Neural crest cell (in vitro differentiated cells): ENCODE results near the gene SIRPG. TPM values are rescaled to one million over a fixed set of nuclear protein-coding genes. Genes with fewer than 3 reads are reported as not detected.

ENCODE experiments used
- DNase-seq: peaks from one replicate; pipeline ENCODE4 v3.0.0; 2021; ENCODE audit warnings: low read depth, mixed read lengths, low spot score
- H3K27ac Mint-ChIP-seq: one replicate; pipeline ENCODE4 v1.8.0; 2021; ENCODE audit warnings: mild to moderate bottlenecking, mixed read lengths; ENCODE audit not compliant: unreplicated experiment
- H3K27me3 Mint-ChIP-seq: 2 replicates; pipeline ENCODE4 v1.8.0; 2021; ENCODE audit warnings: low read depth, mild to moderate bottlenecking, mixed read lengths
- H3K36me3 Mint-ChIP-seq: 2 replicates; pipeline ENCODE4 v1.8.0; 2021; ENCODE audit warnings: low read depth, mild to moderate bottlenecking, mixed read lengths
- H3K4me1 Mint-ChIP-seq: 2 replicates; pipeline ENCODE4 v1.8.0; 2021; ENCODE audit warnings: mixed read lengths
- H3K4me3 Mint-ChIP-seq: one replicate; pipeline ENCODE4 v1.8.0; 2021; ENCODE audit warnings: mild to moderate bottlenecking, mixed read lengths
- H3K9me3 Mint-ChIP-seq: 2 replicates; pipeline ENCODE4 v1.8.0; 2021; ENCODE audit warnings: mixed read lengths
- total RNA-seq: library from RNA; stranded (reverse); gene quantifications from 2 replicates; pipeline ENCODE4 v1.2.1, GENCODE V29; 2021
- TF ChIP-seq, protein P1 (sequence below): fragments of 200-600 bp; sonication (generic); conservative IDR thresholded peaks from 2 replicates; pipeline ENCODE4 v1.5.0; 2021; ENCODE audit warnings: antibody characterized with exemption, mild to moderate bottlenecking

The SIRPG gene
- total RNA-seq, 1 donor from 2014 or later, result not detected

DNA sequence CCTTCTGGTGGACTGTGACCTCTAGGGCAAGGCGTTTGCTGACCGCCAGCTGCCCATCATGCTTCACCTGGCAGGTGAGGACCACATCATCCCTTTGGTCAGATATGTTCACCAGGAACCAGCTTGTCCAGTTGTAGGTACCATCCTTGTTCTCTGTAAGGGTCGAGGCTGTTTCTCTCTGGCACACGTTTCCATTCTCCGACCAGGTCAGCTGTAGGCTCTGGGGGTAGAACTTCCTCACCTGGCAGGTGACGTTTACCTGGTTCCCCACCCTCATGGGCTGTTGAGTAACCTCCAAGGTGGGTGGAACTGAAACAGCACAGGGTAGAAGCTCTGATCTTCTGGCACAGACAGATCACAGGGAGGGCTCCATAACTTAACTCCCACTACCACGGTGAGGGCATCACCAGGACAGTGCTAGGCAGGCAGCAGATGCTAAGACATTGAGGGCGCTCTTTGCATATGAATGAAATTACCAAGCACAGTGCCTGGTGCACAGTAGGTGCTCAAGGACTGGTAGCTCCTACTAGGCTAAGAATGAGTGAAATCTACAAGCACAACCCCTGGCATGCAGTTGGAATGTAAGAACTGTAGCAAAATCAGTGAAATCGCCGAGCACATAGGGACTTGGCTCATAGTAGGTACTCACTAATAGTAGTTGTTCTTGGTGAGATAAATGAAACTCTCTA lies 22.1 kb downstream of the SIRPG start:
- peaks cover 2% of the 10 kb centered on the region for H3K9me3 Mint-ChIP-seq
- H3K27ac Mint-ChIP-seq, result no peak overlapping the region
- no peaks in the 10 kb centered on the region for H3K36me3 Mint-ChIP-seq
- TF ChIP-seq, protein P1, sequence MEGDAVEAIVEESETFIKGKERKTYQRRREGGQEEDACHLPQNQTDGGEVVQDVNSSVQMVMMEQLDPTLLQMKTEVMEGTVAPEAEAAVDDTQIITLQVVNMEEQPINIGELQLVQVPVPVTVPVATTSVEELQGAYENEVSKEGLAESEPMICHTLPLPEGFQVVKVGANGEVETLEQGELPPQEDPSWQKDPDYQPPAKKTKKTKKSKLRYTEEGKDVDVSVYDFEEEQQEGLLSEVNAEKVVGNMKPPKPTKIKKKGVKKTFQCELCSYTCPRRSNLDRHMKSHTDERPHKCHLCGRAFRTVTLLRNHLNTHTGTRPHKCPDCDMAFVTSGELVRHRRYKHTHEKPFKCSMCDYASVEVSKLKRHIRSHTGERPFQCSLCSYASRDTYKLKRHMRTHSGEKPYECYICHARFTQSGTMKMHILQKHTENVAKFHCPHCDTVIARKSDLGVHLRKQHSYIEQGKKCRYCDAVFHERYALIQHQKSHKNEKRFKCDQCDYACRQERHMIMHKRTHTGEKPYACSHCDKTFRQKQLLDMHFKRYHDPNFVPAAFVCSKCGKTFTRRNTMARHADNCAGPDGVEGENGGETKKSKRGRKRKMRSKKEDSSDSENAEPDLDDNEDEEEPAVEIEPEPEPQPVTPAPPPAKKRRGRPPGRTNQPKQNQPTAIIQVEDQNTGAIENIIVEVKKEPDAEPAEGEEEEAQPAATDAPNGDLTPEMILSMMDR, result no peak
- no peaks in the 10 kb centered on the region for H3K4me1 Mint-ChIP-seq
- DNase-seq, result no peak
- H3K4me3 Mint-ChIP-seq, result no peak overlapping the region
- H3K27me3 Mint-ChIP-seq, result peaks cover 21% of the 10 kb centered on the region

DNA sequence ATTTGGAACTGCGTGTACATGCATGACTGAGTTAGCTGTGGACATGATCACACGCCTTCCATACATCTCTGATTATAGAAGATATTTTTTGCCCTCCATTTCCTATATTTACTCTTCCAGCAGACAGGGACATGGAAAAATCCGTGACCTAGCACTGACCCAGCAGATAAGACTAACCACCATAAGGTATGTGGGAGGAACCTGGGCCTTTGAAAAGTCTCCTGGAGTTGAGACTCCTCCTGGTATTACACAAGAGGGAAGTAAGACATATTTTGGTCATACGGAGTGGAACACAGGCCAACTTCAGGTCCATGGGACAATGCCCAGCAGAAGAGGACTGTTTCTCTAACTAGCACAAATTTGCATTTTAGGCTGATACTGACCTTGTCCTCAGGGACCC lies 24.0 kb downstream of the SIRPG start:
- peaks cover 2% of the 10 kb centered on the region for H3K9me3 Mint-ChIP-seq
- no peaks in the 10 kb centered on the region for H3K4me1 Mint-ChIP-seq
- DNase-seq, result no peak
- peaks cover 17% of the 10 kb centered on the region for H3K27me3 Mint-ChIP-seq
- TF ChIP-seq, protein P1, result no peak
- no peak overlapping the region for H3K27ac Mint-ChIP-seq
- H3K36me3 Mint-ChIP-seq, result no peaks in the 10 kb centered on the region
- H3K4me3 Mint-ChIP-seq, result no peak overlapping the region

GRCh38 chr20:1632178-1632577 lies 25.4 kb downstream of the SIRPG start:
- Mint-ChIP-seq H3K4me3 (no peak overlapping the region), H3K9me3 (peaks cover 2% of the 10 kb centered on the region), H3K27me3 (peaks cover 24% of the 10 kb centered on the region), H3K36me3 (no peaks in the 10 kb centered on the region), H3K27ac (no peak overlapping the region), H3K4me1 (no peaks in the 10 kb centered on the region)
- TF ChIP-seq, protein P1, result no peak
- DNase-seq, result no peak

GRCh38 chr20:1631309-1632151 lies 26.0 kb downstream of the SIRPG start:
- H3K4me3 Mint-ChIP-seq, result no peak overlapping the region
- H3K27ac Mint-ChIP-seq, result no peak overlapping the region
- H3K27me3 Mint-ChIP-seq, result peaks cover 22% of the 10 kb centered on the region
- no peak for DNase-seq
- H3K36me3 Mint-ChIP-seq, result no peaks in the 10 kb centered on the region
- H3K9me3 Mint-ChIP-seq, result peaks cover 2% of the 10 kb centered on the region
- TF ChIP-seq, protein P1, result no peak
- H3K4me1 Mint-ChIP-seq, result no peaks in the 10 kb centered on the region

GRCh38 chr20:1630186-1630585 lies 27.4 kb downstream of the SIRPG start:
- TF ChIP-seq, protein P1, result no peak
- no peaks in the 10 kb centered on the region for H3K36me3 Mint-ChIP-seq
- no peak overlapping the region for H3K4me3 Mint-ChIP-seq
- no peak overlapping the region for H3K27ac Mint-ChIP-seq
- DNase-seq, result no peak
- H3K4me1 Mint-ChIP-seq, result no peaks in the 10 kb centered on the region
- H3K9me3 Mint-ChIP-seq, result peaks cover 2% of the 10 kb centered on the region
- H3K27me3 Mint-ChIP-seq, result peaks cover 25% of the 10 kb centered on the region
